ENCODE measurements around the gene ANKRD11.
A peak's percentile ranks its signal among the peaks of the same experiment; 100 is the strongest.

The ANKRD11 gene

DNA sequence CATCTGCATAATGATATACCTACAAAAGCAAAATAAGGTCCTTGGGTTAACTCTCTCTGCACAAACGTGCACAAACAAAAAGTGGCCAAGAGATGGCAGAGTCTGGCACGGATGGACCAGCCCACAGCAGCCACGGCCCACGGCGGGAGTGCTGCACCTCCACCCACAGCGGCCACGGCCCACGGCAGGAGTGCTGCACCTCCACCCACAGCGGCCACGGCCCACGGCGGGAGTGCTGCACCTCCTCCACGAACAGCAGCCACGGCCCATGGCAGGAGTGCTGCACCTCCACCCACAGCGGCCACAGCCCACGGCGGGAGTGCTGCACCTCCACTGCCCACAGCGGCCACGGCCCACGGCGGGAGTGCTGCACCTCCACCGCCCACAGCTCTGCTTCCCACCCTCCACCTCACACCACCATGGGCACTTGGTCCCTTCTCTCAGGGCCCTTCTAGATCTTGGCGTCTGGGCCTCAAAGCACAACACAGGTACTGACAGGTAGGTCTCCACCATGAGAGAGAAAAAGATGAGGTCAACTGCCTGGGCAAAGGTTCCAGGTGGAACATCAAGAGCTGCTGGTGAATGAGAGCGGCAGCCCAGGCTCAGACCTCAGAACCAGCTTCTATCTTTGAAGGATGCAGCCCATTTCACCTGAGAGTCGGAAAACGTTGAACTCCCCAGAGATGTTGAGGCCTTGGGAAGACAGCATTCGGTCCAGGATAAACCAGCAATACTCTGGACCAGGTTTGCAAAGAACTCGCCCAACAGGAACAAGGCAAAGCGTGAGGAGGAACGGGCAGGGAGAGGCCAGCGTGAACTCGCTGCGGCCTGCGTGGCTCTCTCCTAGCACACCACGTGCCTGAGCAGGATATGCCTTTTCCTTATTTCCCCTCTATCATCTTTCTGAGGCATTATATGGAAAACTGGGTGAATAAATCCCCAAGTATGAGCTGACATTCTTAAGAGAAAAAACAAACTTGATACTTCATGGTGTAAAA is 148.4 kb downstream of the ANKRD11 start:
- no peak overlapping the region for H2BK5ac ChIP-seq (ENCODE audit: low read depth, low read length, poor library complexity, severe bottlenecking)
- no peak overlapping the region for H2AFZ ChIP-seq (ENCODE audit: low read depth, low read length)
- H3K27ac ChIP-seq (ENCODE audit: low read length, poor library complexity, severe bottlenecking), result no peak overlapping the region
- peak overlapping the region in 1 of 2 experiments; percentile 24 for H3K4me3 ChIP-seq (ENCODE audit: insufficient read depth in 1 of 2, low read depth in 1 of 2, low read length in 2 of 2)
- peak overlapping the region in 1 of 2 experiments; percentile 59 for H3K18ac ChIP-seq (ENCODE audit: low read depth in 1 of 2, low read length in 2 of 2)
- no peaks in the 10 kb centered on the region for H3K27me3 ChIP-seq (ENCODE audit: control insufficient read depth in 1 of 2, insufficient read depth in 1 of 2, low read length in 2 of 2)
- H2BK12ac ChIP-seq (ENCODE audit: low read length in 2 of 2), result peak overlapping the region in 1 of 2 experiments; percentile 72
- peak overlapping the region in 1 of 2 experiments; percentile 9 for H3K4ac ChIP-seq (ENCODE audit: low read depth in 1 of 2, low read length in 2 of 2)
- H3K79me1 ChIP-seq (replicated peaks; ENCODE audit: low read length, poor library complexity, severe bottlenecking), result peaks cover 9% of the 10 kb centered on the region
- H3K36me3 ChIP-seq (ENCODE audit: control insufficient read depth in 1 of 2, insufficient read depth in 2 of 2, low read depth in 1 of 2, low read length in 2 of 2), result peaks cover 4 to 9% of the 10 kb centered on the region in 2 experiments
- peaks cover 42% of the 10 kb centered on the region for H3K4me1 ChIP-seq (ENCODE audit: control insufficient read depth, insufficient read depth, low read depth, low read length)
- H4K8ac ChIP-seq (ENCODE audit: low read length), result no peak overlapping the region
- no peak overlapping the region for H2BK120ac ChIP-seq (ENCODE audit: low read depth, low read length)
- WGBS, result 89% methylated on average over 31 of the region's 35 CpGs
- H3K4me2 ChIP-seq (ENCODE audit: low read length, poor library complexity, severe bottlenecking), result no peak overlapping the region
- peak overlapping the region in 1 of 2 experiments; percentile 88 for H3K14ac ChIP-seq (ENCODE audit: low read length in 2 of 2)
- no peak for DNase-seq
- H3K9me3 ChIP-seq (ENCODE audit: control insufficient read depth, low read length), result no peaks in the 10 kb centered on the region
- H2AK5ac ChIP-seq (ENCODE audit: low read length, severe bottlenecking), result no peak overlapping the region
- H3K23ac ChIP-seq (ENCODE audit: low read length in 2 of 2), result no peak overlapping the region
- no peak overlapping the region for H3K9ac ChIP-seq (ENCODE audit: low read length)
- no peak overlapping the region for H2BK15ac ChIP-seq (ENCODE audit: low read depth, poor library complexity, severe bottlenecking)
- peak overlapping the region; percentile 34 for H4K91ac ChIP-seq (ENCODE audit: low read length)

- H2BK12ac ChIP-seq (ENCODE audit: low read length in 2 of 2), result no peak overlapping the region
- no peak overlapping the region for H2AFZ ChIP-seq (ENCODE audit: low read depth, low read length)
- H3K23ac ChIP-seq (ENCODE audit: low read length in 2 of 2), result no peak overlapping the region
- peak overlapping the region in 1 of 2 experiments; percentile 9 for H3K4ac ChIP-seq (ENCODE audit: low read depth in 1 of 2, low read length in 2 of 2)
- peaks cover 4 to 7% of the 10 kb centered on the region in 2 experiments for H3K36me3 ChIP-seq (ENCODE audit: control insufficient read depth in 1 of 2, insufficient read depth in 2 of 2, low read depth in 1 of 2, low read length in 2 of 2)
- H3K4me3 ChIP-seq (ENCODE audit: insufficient read depth in 1 of 2, low read depth in 1 of 2, low read length in 2 of 2), result no peak overlapping the region
- H3K79me1 ChIP-seq (replicated peaks; ENCODE audit: low read length, poor library complexity, severe bottlenecking), result peaks cover 10% of the 10 kb centered on the region
- H2AK5ac ChIP-seq (ENCODE audit: low read length, severe bottlenecking), result no peak overlapping the region
- H3K14ac ChIP-seq (ENCODE audit: low read length in 2 of 2), result no peak overlapping the region
- no peaks in the 10 kb centered on the region for H3K9me3 ChIP-seq (ENCODE audit: control insufficient read depth, low read length)
- no peaks in the 10 kb centered on the region for H3K27me3 ChIP-seq (ENCODE audit: control insufficient read depth in 1 of 2, insufficient read depth in 1 of 2, low read length in 2 of 2)
- DNase-seq, result no peak
- no peak overlapping the region for H2BK5ac ChIP-seq (ENCODE audit: low read depth, low read length, poor library complexity, severe bottlenecking)
- no peak overlapping the region for H3K27ac ChIP-seq (ENCODE audit: low read length, poor library complexity, severe bottlenecking)
- WGBS, result 84% methylated on average over 6 of the region's 7 CpGs
- no peak overlapping the region for H3K9ac ChIP-seq (ENCODE audit: low read length)
- no peak overlapping the region for H3K4me2 ChIP-seq (ENCODE audit: low read length, poor library complexity, severe bottlenecking)
- no peak overlapping the region for H2BK120ac ChIP-seq (ENCODE audit: low read depth, low read length)
- no peak overlapping the region for H4K91ac ChIP-seq (ENCODE audit: low read length)
- H4K8ac ChIP-seq (ENCODE audit: low read length), result no peak overlapping the region
- H3K18ac ChIP-seq (ENCODE audit: low read depth in 1 of 2, low read length in 2 of 2), result no peak overlapping the region
- H3K4me1 ChIP-seq (ENCODE audit: control insufficient read depth, insufficient read depth, low read depth, low read length), result peaks cover 42% of the 10 kb centered on the region
- H2BK15ac ChIP-seq (ENCODE audit: low read depth, poor library complexity, severe bottlenecking), result no peak overlapping the region
Measured at GRCh38 chr16:89341279-89341678, 149.1 kb downstream of the ANKRD11 start.

GRCh38 chr16:89338863-89339262 is 151.5 kb downstream of the ANKRD11 start:
- Histone ChIP-seq H3K23ac (ENCODE audit: low read length in 2 of 2) (no peak overlapping the region), H2AK5ac (ENCODE audit: low read length, severe bottlenecking) (no peak overlapping the region), H3K4me3 (ENCODE audit: insufficient read depth in 1 of 2, low read depth in 1 of 2, low read length in 2 of 2) (no peak overlapping the region), H3K18ac (ENCODE audit: low read depth in 1 of 2, low read length in 2 of 2) (no peak overlapping the region), H3K79me1 (replicated peaks; ENCODE audit: low read length, poor library complexity, severe bottlenecking) (peaks cover 19% of the 10 kb centered on the region), H3K36me3 (ENCODE audit: control insufficient read depth in 1 of 2, insufficient read depth in 2 of 2, low read depth in 1 of 2, low read length in 2 of 2) (peaks cover 4 to 22% of the 10 kb centered on the region in 2 experiments), H4K91ac (ENCODE audit: low read length) (no peak overlapping the region), H3K9ac (ENCODE audit: low read length) (no peak overlapping the region), H3K4me1 (ENCODE audit: control insufficient read depth, insufficient read depth, low read depth, low read length) (peaks cover 43% of the 10 kb centered on the region), H3K27ac (ENCODE audit: low read length, poor library complexity, severe bottlenecking) (no peak overlapping the region), H3K4ac (ENCODE audit: low read depth in 1 of 2, low read length in 2 of 2) (no peak overlapping the region), H2BK12ac (ENCODE audit: low read length in 2 of 2) (no peak overlapping the region), H2BK15ac (ENCODE audit: low read depth, poor library complexity, severe bottlenecking) (no peak overlapping the region), H2AFZ (ENCODE audit: low read depth, low read length) (no peak overlapping the region), H3K14ac (ENCODE audit: low read length in 2 of 2) (no peak overlapping the region), H3K27me3 (ENCODE audit: control insufficient read depth in 1 of 2, insufficient read depth in 1 of 2, low read length in 2 of 2) (no peaks in the 10 kb centered on the region), H4K8ac (ENCODE audit: low read length) (no peak overlapping the region), H2BK5ac (ENCODE audit: low read depth, low read length, poor library complexity, severe bottlenecking) (no peak overlapping the region), H3K9me3 (ENCODE audit: control insufficient read depth, low read length) (no peaks in the 10 kb centered on the region), H3K4me2 (ENCODE audit: low read length, poor library complexity, severe bottlenecking) (no peak overlapping the region), H2BK120ac (ENCODE audit: low read depth, low read length) (no peak overlapping the region)
- WGBS, result 93% methylated on average over 6 of the region's 6 CpGs
- DNase-seq, result no peak

DNA sequence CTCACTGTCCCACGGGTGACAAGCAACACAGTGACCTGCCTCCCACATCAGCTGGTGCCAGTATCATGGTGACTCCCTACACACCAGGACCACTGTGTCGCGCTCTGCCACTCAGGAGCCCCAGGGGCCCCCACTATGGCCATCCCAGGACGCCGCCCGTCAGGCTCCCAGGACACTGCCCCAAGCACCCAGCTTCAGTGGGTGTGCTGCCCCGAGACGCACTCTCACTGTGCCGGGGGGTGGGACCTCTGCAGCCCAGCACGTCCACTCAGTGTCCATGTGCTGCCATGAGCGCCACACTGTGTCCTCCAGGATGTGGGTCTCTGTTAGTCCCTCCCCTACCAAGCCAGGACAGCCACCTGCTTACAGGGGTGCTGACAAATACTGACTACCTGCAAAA is 152.4 kb downstream of the ANKRD11 start:
- H3K4me2 ChIP-seq (ENCODE audit: low read length, poor library complexity, severe bottlenecking), result no peak overlapping the region
- peak overlapping the region; percentile 48 for H4K8ac ChIP-seq (ENCODE audit: low read length)
- H2AFZ ChIP-seq (ENCODE audit: low read depth, low read length), result no peak overlapping the region
- no peak overlapping the region for H3K4me3 ChIP-seq (ENCODE audit: insufficient read depth in 1 of 2, low read depth in 1 of 2, low read length in 2 of 2)
- peaks cover 4 to 22% of the 10 kb centered on the region in 2 experiments for H3K36me3 ChIP-seq (ENCODE audit: control insufficient read depth in 1 of 2, insufficient read depth in 2 of 2, low read depth in 1 of 2, low read length in 2 of 2)
- no peak overlapping the region for H2BK5ac ChIP-seq (ENCODE audit: low read depth, low read length, poor library complexity, severe bottlenecking)
- 97% methylated on average over 10 of the region's 11 CpGs for WGBS
- H2AK5ac ChIP-seq (ENCODE audit: low read length, severe bottlenecking), result no peak overlapping the region
- no peak for DNase-seq
- peaks cover 19% of the 10 kb centered on the region for H3K79me1 ChIP-seq (replicated peaks; ENCODE audit: low read length, poor library complexity, severe bottlenecking)
- H2BK15ac ChIP-seq (ENCODE audit: low read depth, poor library complexity, severe bottlenecking), result no peak overlapping the region
- peak overlapping the region; percentile 13 for H4K91ac ChIP-seq (ENCODE audit: low read length)
- H3K9me3 ChIP-seq (ENCODE audit: control insufficient read depth, low read length), result no peaks in the 10 kb centered on the region
- H3K14ac ChIP-seq (ENCODE audit: low read length in 2 of 2), result peak overlapping the region in 1 of 2 experiments; percentile 80
- H2BK120ac ChIP-seq (ENCODE audit: low read depth, low read length), result no peak overlapping the region
- H3K9ac ChIP-seq (ENCODE audit: low read length), result no peak overlapping the region
- H3K18ac ChIP-seq (ENCODE audit: low read depth in 1 of 2, low read length in 2 of 2), result peak overlapping the region in 1 of 2 experiments; percentile 68
- H3K27me3 ChIP-seq (ENCODE audit: control insufficient read depth in 1 of 2, insufficient read depth in 1 of 2, low read length in 2 of 2), result no peaks in the 10 kb centered on the region
- H2BK12ac ChIP-seq (ENCODE audit: low read length in 2 of 2), result peak overlapping the region in 1 of 2 experiments; percentile 64
- no peak overlapping the region for H3K27ac ChIP-seq (ENCODE audit: low read length, poor library complexity, severe bottlenecking)
- H3K23ac ChIP-seq (ENCODE audit: low read length in 2 of 2), result no peak overlapping the region
- H3K4ac ChIP-seq (ENCODE audit: low read depth in 1 of 2, low read length in 2 of 2), result no peak overlapping the region
- H3K4me1 ChIP-seq (ENCODE audit: control insufficient read depth, insufficient read depth, low read depth, low read length), result peaks cover 38% of the 10 kb centered on the region

All from mesenchymal stem cell (in vitro differentiated cells and primary cell).